HEK293 (cell line): Measurements from ENCODE around the gene ARMH4.

Experiments used
- CTCF ChIA-PET: fragments of 350-600 bp; formaldehyde crosslinking; extraction: SDS; loops from one replicate; lab custom pipeline; 2021; ENCODE audit warnings: antibody characterized with exemption; lab: Yijun Ruan, JAX
- POLR2A ChIA-PET: fragments of 300-600 bp; formaldehyde crosslinking; extraction: SDS; loops from one replicate; lab custom pipeline; 2020; ENCODE audit warnings: antibody characterized with exemption, inconsistent platforms; lab: Yijun Ruan, JAX
- H3K27ac ChIP-seq: fragments of 200-500 bp; sonication (Bioruptor generic); 2 replicates; pipeline ENCODE4 v1.5.1; 2014; ENCODE audit warnings: low read depth, low read length, control low read depth, inconsistent platforms; ENCODE audit errors: extremely low read depth
- H3K36me3 ChIP-seq, 2 experiments: fragments of 200-500 bp in 1 of 2; sonication (Bioruptor generic) in 1 of 2; 1 replicate in 1 of 2; 2 replicates in 1 of 2; pipeline ENCODE4 v1.5.1; 2014 to 2017; ENCODE audit warnings: inconsistent platforms in 2 of 2, low read length in 2 of 2; ENCODE audit not compliant: control insufficient read depth in 2 of 2, insufficient read depth in 1 of 2
- H3K4me1 ChIP-seq: fragments of 200-500 bp; sonication (Bioruptor generic); 2 replicates; pipeline ENCODE4 v1.5.1; 2014; ENCODE audit warnings: mild to moderate bottlenecking, low read length, inconsistent platforms; ENCODE audit not compliant: control insufficient read depth, insufficient read depth
- H3K4me3 ChIP-seq: 2 replicates; pipeline ENCODE4 v1.5.1; 2011; ENCODE audit warnings: low read depth, mild to moderate bottlenecking, control low read depth, low read length, moderate library complexity
- H3K9me3 ChIP-seq: fragments of 200-500 bp; sonication (Bioruptor generic); 2 replicates; pipeline ENCODE4 v1.5.1; 2014; ENCODE audit warnings: low read depth, low read length, inconsistent platforms; ENCODE audit not compliant: control insufficient read depth, insufficient read depth
- GLI2 ChIP-seq: fragments of 450-650 bp; formaldehyde crosslinking; IDR thresholded peaks from 2 replicates; pipeline ENCODE4; 2017; ENCODE audit warnings: missing biosample characterization, missing genetic modification characterization, low read depth, borderline replicate concordance
- GLIS2 ChIP-seq: fragments of 450-650 bp; formaldehyde crosslinking; IDR thresholded peaks from 2 replicates; pipeline ENCODE4 v1.5.1; 2016; ENCODE audit warnings: missing biosample characterization, missing genetic modification characterization
- HOXC10 ChIP-seq: sonication (generic); formaldehyde crosslinking; IDR thresholded peaks from 2 replicates; pipeline ENCODE4 v1.8.1; 2023; ENCODE audit warnings: mild to moderate bottlenecking, missing genetic modification reagents
- KLF10 ChIP-seq: fragments of 450-650 bp; IDR thresholded peaks from 2 replicates; pipeline ENCODE4 v1.5.1; 2018; ENCODE audit warnings: missing biosample characterization, mild to moderate bottlenecking, missing genetic modification characterization
- OSR2 ChIP-seq: fragments of 450-650 bp; formaldehyde crosslinking; IDR thresholded peaks from 2 replicates; pipeline ENCODE4 v1.5.1; 2016; ENCODE audit warnings: missing biosample characterization, missing genetic modification characterization
- SETDB1 ChIP-seq: IDR thresholded peaks from one replicate; pipeline ENCODE4 v1.6.1; 2017; ENCODE audit warnings: mild to moderate bottlenecking, low read length, moderate library complexity, mixed read lengths; ENCODE audit not compliant: insufficient read length
- ZBTB26 ChIP-seq: fragments of 450-650 bp; formaldehyde crosslinking; optimal IDR thresholded peaks from 2 replicates; pipeline ENCODE3; 2016; ENCODE audit warnings: missing biosample characterization, mild to moderate bottlenecking, missing genetic modification characterization
- ZBTB44 ChIP-seq: fragments of 450-650 bp; IDR thresholded peaks from 2 replicates; pipeline ENCODE4 v1.5.1; 2018; ENCODE audit warnings: missing biosample characterization, mild to moderate bottlenecking, missing genetic modification characterization
- ZBTB48 ChIP-seq: fragments of 450-650 bp; formaldehyde crosslinking; IDR thresholded peaks from 2 replicates; pipeline ENCODE4 v1.5.1; 2016; ENCODE audit warnings: missing biosample characterization, missing genetic modification characterization
- ZNF112 ChIP-seq: fragments of 450-650 bp; formaldehyde crosslinking; IDR thresholded peaks from 2 replicates; pipeline ENCODE4 v1.5.0; 2017; ENCODE audit warnings: missing biosample characterization, missing genetic modification characterization
- ZNF146 ChIP-seq: fragments of 450-650 bp; formaldehyde crosslinking; IDR thresholded peaks from 2 replicates; pipeline ENCODE4 v1.5.1; 2016; ENCODE audit warnings: missing biosample characterization, missing genetic modification characterization
- ZNF202 ChIP-seq: fragments of 450-650 bp; formaldehyde crosslinking; IDR thresholded peaks from 2 replicates; pipeline ENCODE4 v1.5.1; 2016; ENCODE audit warnings: missing biosample characterization, missing genetic modification characterization, borderline replicate concordance
- ZNF24 ChIP-seq: fragments of 450-650 bp; formaldehyde crosslinking; IDR thresholded peaks from 2 replicates; pipeline ENCODE4 v1.5.1; 2016; ENCODE audit warnings: missing biosample characterization, missing genetic modification characterization
- ZNF274 ChIP-seq, 2 experiments: fragments of 200-500 bp in 1 of 2; fragments of 450-650 bp in 1 of 2; sonication (Bioruptor generic) in 1 of 2; formaldehyde crosslinking in 1 of 2; IDR thresholded peaks; 2 replicates each; pipeline versions ENCODE4 v1.5.1 to v1.6.1; 2014 to 2016; ENCODE audit warnings: borderline replicate concordance in 1 of 2, inconsistent platforms in 1 of 2, low read length in 1 of 2, missing biosample characterization in 1 of 2, missing genetic modification characterization in 1 of 2
- ZNF354C ChIP-seq: fragments of 450-650 bp; formaldehyde crosslinking; IDR thresholded peaks from 2 replicates; pipeline ENCODE4 v1.5.1; 2016; ENCODE audit warnings: missing biosample characterization, missing genetic modification characterization, low read depth, borderline replicate concordance
- ZNF366 ChIP-seq: fragments of 450-650 bp; formaldehyde crosslinking; conservative IDR thresholded peaks from 2 replicates; pipeline ENCODE4 v1.5.1; 2016; ENCODE audit warnings: missing biosample characterization, missing genetic modification characterization
- ZNF548 ChIP-seq: fragments of 450-650 bp; formaldehyde crosslinking; IDR thresholded peaks from 2 replicates; pipeline ENCODE4 v1.5.1; 2016; ENCODE audit warnings: missing biosample characterization, missing genetic modification characterization
- ZNF560 ChIP-seq: fragments of 450-650 bp; formaldehyde crosslinking; IDR thresholded peaks from 2 replicates; pipeline ENCODE4 v1.5.1; 2017; ENCODE audit warnings: missing biosample characterization, missing genetic modification characterization, borderline replicate concordance
- ZNF596 ChIP-seq: fragments of 450-650 bp; IDR thresholded peaks from 2 replicates; pipeline ENCODE4 v1.5.0; 2018; ENCODE audit warnings: missing biosample characterization, mild to moderate bottlenecking, missing genetic modification characterization, moderate library complexity
- ZNF830 ChIP-seq: fragments of 450-650 bp; IDR thresholded peaks from 2 replicates; pipeline ENCODE4 v1.5.0; 2018; ENCODE audit warnings: missing biosample characterization, missing genetic modification characterization, low read depth, mild to moderate bottlenecking, moderate library complexity
- ZSCAN18 ChIP-seq: fragments of 450-650 bp; formaldehyde crosslinking; IDR thresholded peaks from 2 replicates; pipeline ENCODE4 v1.5.1; 2016; ENCODE audit warnings: missing biosample characterization, missing genetic modification characterization
- ZXDB ChIP-seq: fragments of 450-650 bp; formaldehyde crosslinking; IDR thresholded peaks from 2 replicates; pipeline ENCODE4 v1.5.1; 2016; ENCODE audit warnings: missing biosample characterization, missing genetic modification characterization
- TF ChIP-seq, protein P1 (sequence below): fragments of 450-650 bp; formaldehyde crosslinking; IDR thresholded peaks from 2 replicates; pipeline ENCODE4 v1.5.1; 2016; ENCODE audit warnings: missing biosample characterization, missing genetic modification characterization

The ARMH4 gene

GRCh38 chr14:58119381-58119780, 32.6 kb downstream of the ARMH4 start:
- Histone ChIP-seq H3K4me1 (no peaks in the 10 kb centered on the region; the same call in 1 of the 2 replicates), H3K36me3 (no peaks in the 10 kb centered on the region), H3K4me3 (no peak overlapping the region), H3K27ac (no peak overlapping the region), H3K9me3 (no peaks in the 10 kb centered on the region)
- CTCF ChIA-PET, result interaction anchor here (0.6 kb wide), 1 partner anchor 11 kb away, joined by 6 read pairs; no protein-coding TSS in a partner anchor
- TF ChIP-seq ZNF354C, result no peak
- no peak for TF ChIP-seq ZXDB (tag by site-specific recombination)
- TF ChIP-seq ZNF596 (tag by site-specific recombination), result no peak
- POLR2A ChIA-PET, result no interaction called here

GRCh38 chr14:58118097-58118815, 33.8 kb downstream of the ARMH4 start:
- H3K27ac ChIP-seq, result no peak overlapping the region
- H3K4me3 ChIP-seq, result no peak overlapping the region
- no peaks in the 10 kb centered on the region; the same call in 1 of the 2 replicates for H3K4me1 ChIP-seq
- no peaks in the 10 kb centered on the region for H3K36me3 ChIP-seq
- ChIA-PET CTCF (interaction anchor here (0.6 kb wide), 1 partner anchor 10 kb away, joined by 6 read pairs; no protein-coding TSS in a partner anchor), POLR2A (no interaction called here)
- H3K9me3 ChIP-seq, result no peaks in the 10 kb centered on the region
- TF ChIP-seq GLIS2 (tag by site-specific recombination), result no peak
- TF ChIP-seq, protein P1, sequence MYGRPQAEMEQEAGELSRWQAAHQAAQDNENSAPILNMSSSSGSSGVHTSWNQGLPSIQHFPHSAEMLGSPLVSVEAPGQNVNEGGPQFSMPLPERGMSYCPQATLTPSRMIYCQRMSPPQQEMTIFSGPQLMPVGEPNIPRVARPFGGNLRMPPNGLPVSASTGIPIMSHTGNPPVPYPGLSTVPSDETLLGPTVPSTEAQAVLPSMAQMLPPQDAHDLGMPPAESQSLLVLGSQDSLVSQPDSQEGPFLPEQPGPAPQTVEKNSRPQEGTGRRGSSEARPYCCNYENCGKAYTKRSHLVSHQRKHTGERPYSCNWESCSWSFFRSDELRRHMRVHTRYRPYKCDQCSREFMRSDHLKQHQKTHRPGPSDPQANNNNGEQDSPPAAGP (tag by site-specific recombination), result no peak
- no peak for TF ChIP-seq OSR2
- no peak for TF ChIP-seq ZBTB26
- no peak for TF ChIP-seq ZNF146 (tag by site-specific recombination)
- TF ChIP-seq KLF10 (tag by site-specific recombination), result no peak
- TF ChIP-seq SETDB1, result no peak
- TF ChIP-seq GLI2 (tag by site-specific recombination), result no peak
- TF ChIP-seq ZNF830 (tag by site-specific recombination), result no peak
- no peak for TF ChIP-seq ZSCAN18 (tag by site-specific recombination)
- no peak for TF ChIP-seq ZNF560 (tag by site-specific recombination)
- no peak for TF ChIP-seq ZNF202 (tag by site-specific recombination)
- no peak for TF ChIP-seq ZBTB44 (tag by site-specific recombination)
- TF ChIP-seq ZBTB48 (tag by site-specific recombination), result no peak
- TF ChIP-seq ZNF548, result no peak
- TF ChIP-seq ZNF112, result no peak
- TF ChIP-seq ZNF274 (IDR thresholded peaks at IDR 0.05; ENCODE audit: low read length), result no peak
- no peak for TF ChIP-seq ZNF274 (tag by site-specific recombination; IDR thresholded peaks at IDR 0.05; ENCODE audit: borderline replicate concordance)
- no peak for TF ChIP-seq HOXC10 (CRISPR knock-in tag)
- TF ChIP-seq ZNF24, result no peak
- no peak for TF ChIP-seq ZNF366 (tag by site-specific recombination)
